Ascending aorta (tissue), 2 donors: ENCODE data around the gene TANC1. TPM values are rescaled to one million over a fixed set of nuclear protein-coding genes. Genes with fewer than 3 reads are reported as not detected.

Experiments
- DNase-seq, 2 donors: peaks; one replicate each; pipeline ENCODE4 v3.0.0-alpha.2; 2019; ENCODE audit warnings: low spot score in 2 of 2
- H3K27ac ChIP-seq, 2 donors: fragments of 200-600 bp; sonication (generic); one replicate each; pipeline ENCODE4 v1.5.1; 2016 to 2017; ENCODE audit warnings: mild to moderate bottlenecking in 1 of 2
- H3K27me3 ChIP-seq: fragments of 200-600 bp; sonication (generic); one replicate; pipeline ENCODE4 v1.5.1; 2017
- H3K36me3 ChIP-seq, 2 donors: fragments of 200-600 bp; sonication (generic); one replicate each; pipeline ENCODE4 v1.5.1; 2016
- H3K4me1 ChIP-seq, 2 donors: fragments of 200-600 bp; sonication (generic); one replicate each; pipeline ENCODE4 v1.5.1; 2016 to 2017; ENCODE audit warnings: mild to moderate bottlenecking in 1 of 2
- H3K4me3 ChIP-seq, 2 donors: fragments of 200-600 bp; sonication (generic); one replicate each; pipeline ENCODE4 v1.5.1; 2016 to 2017; ENCODE audit warnings: mild to moderate bottlenecking in 1 of 2
- H3K9me3 ChIP-seq, 2 donors: fragments of 200-600 bp; sonication (generic); one replicate each; pipeline ENCODE4 v1.5.1; 2016
- intact Hi-C: fragments of 100-400 bp; cut with DNase I; formaldehyde crosslinking; loops from one replicate; pipeline ENCODE4 v1.15.1; 2023
- total RNA-seq: library from RNA; depleted of rRNA; stranded (reverse); fragments of >200 nt; gene quantifications from one replicate; pipeline ENCODE4 v1.1.0, GENCODE V29; 2016
- TF ChIP-seq, protein P1 (sequence below), 3 experiments: fragments of 200-600 bp in 2 of 3; fragments of 450-650 bp in 1 of 3; sonication (generic) in 2 of 3; IDR thresholded peaks; one replicate each; pipeline ENCODE4 v1.5.1; 2016 to 2019; ENCODE audit warnings: antibody characterized with exemption in 3 of 3, mild to moderate bottlenecking in 1 of 3, moderate library complexity in 1 of 3

The TANC1 gene
- total RNA-seq, 1 donor from 2014 or later, result 45.4 TPM

DNA sequence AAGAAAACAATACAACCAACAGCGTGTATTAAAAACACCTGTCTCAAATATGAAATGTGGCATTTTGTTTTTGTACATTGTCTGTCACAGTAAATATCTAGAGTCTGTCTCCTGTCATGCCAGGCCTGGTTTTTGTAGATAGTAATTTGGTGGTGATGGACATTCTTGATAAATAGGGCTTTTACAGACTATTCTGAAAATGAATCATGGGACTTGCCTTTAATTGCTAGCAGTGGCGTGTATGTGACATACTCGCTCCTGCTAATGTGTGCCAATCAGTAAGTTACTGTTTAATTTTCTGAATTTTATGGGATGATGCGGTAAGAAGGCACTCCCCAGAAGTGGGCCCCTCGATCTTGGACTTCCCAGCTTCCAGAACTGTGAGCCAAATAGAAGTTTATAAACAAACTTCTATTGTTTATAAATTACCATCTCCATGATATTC is 83.7 kb downstream of the TANC1 start:
- Histone ChIP-seq H3K36me3 (no peaks in the 10 kb centered on the region), H3K9me3 (no peaks in the 10 kb centered on the region), H3K27me3 (no peaks in the 10 kb centered on the region), H3K27ac (peak overlapping the region in 1 of 2 donors; percentile 65), H3K4me3 (no peak overlapping the region), H3K4me1 (peaks cover 9 to 28% of the 10 kb centered on the region in 2 donors)
- no peak for DNase-seq
- TF ChIP-seq, protein P1, sequence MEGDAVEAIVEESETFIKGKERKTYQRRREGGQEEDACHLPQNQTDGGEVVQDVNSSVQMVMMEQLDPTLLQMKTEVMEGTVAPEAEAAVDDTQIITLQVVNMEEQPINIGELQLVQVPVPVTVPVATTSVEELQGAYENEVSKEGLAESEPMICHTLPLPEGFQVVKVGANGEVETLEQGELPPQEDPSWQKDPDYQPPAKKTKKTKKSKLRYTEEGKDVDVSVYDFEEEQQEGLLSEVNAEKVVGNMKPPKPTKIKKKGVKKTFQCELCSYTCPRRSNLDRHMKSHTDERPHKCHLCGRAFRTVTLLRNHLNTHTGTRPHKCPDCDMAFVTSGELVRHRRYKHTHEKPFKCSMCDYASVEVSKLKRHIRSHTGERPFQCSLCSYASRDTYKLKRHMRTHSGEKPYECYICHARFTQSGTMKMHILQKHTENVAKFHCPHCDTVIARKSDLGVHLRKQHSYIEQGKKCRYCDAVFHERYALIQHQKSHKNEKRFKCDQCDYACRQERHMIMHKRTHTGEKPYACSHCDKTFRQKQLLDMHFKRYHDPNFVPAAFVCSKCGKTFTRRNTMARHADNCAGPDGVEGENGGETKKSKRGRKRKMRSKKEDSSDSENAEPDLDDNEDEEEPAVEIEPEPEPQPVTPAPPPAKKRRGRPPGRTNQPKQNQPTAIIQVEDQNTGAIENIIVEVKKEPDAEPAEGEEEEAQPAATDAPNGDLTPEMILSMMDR (IDR thresholded peaks at IDR 0.05), result no peak
- intact Hi-C loops, result no loop called here

DNA sequence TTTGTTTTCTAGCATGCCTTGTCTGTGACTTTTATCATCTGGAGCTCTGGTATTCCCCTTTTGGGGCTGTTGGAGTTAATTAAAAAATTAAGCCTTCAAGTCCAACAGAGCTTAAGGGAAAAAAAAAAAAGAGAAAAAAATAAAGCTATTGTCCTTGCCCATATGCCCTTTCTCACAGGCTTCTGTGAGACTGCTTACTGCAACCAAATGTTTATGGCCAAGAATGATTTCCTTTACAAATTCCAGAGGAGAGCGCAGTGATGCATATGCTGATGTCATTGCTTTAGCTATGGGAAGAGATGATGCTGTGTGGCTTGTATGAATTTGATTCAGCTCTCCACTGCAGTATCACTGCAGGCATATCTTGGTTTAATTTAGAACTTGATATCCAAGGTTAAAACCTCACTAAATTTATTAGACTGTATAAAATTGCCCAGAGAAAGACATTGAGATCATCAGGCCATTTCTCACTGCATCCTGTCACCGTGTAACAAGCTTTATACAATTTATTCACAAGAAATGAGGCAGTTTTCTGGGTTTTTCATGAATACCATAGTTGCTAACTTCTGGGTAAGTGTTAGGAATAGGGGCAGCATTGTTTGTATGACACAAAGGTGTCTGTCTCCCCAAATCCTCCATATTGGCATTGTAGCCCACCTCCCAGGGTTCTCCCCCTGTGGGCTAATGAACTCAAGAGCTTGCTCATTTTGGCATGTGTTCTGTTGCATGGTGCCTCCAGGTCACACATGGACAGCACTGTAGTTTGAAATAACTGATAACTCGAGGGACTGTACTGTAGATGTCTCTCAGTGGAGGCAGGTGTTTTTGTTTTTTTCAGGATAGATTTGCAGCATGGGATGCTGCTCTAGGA is 85.0 kb downstream of the TANC1 start:
- no peaks in the 10 kb centered on the region for H3K9me3 ChIP-seq
- H3K27ac ChIP-seq, result no peak overlapping the region
- intact Hi-C loops, result no loop called here
- no peak overlapping the region for H3K4me3 ChIP-seq
- DNase-seq, result no peak
- TF ChIP-seq, protein P1 (IDR thresholded peaks at IDR 0.05), result no peak
- no peaks in the 10 kb centered on the region for H3K27me3 ChIP-seq
- H3K4me1 ChIP-seq, result peaks cover 4 to 17% of the 10 kb centered on the region in 2 donors
- no peaks in the 10 kb centered on the region for H3K36me3 ChIP-seq

DNA sequence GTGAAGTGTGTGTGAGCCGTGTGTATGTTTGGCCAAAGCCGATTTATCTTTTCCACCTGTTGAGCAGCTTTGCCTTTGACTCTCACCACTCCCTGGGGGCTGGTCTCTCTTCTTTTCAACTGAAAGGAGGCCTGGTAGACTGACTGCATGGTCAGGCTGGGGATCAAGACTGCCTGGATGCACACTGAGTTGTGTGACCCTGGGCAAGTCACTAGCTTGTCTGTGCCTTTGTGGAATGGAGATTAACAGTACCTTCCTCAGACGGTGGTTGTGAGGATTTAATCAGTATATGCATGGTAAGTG is 85.5 kb downstream of the TANC1 start:
- intact Hi-C loops, result no loop called here
- Histone ChIP-seq H3K27me3 (no peaks in the 10 kb centered on the region), H3K36me3 (no peaks in the 10 kb centered on the region), H3K4me1 (peaks cover 4 to 13% of the 10 kb centered on the region in 2 donors), H3K9me3 (no peaks in the 10 kb centered on the region), H3K4me3 (no peak overlapping the region), H3K27ac (no peak overlapping the region)
- TF ChIP-seq, protein P1 (IDR thresholded peaks at IDR 0.05), result no peak
- DNase-seq, result no peak

DNA sequence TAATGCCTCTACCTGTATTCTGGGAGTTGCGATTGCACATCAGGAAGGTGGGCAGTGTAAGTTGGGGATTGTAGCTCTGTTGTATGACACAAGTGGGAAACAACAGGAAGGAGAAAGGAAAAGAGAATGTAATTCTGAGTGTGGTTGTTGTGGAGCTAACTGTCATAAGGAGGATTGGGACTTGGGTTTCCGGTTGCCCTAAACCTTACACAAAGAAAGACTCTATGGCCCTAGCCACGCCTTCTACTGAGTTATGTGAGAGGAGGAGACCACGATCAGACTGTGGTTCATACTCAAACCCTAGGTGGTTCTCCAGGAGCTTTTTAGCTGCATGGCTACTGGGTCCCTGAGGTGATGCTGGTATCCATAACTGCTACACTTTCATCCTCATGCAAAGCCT is 86.5 kb downstream of the TANC1 start:
- Histone ChIP-seq H3K9me3 (no peaks in the 10 kb centered on the region), H3K27me3 (no peaks in the 10 kb centered on the region), H3K36me3 (no peaks in the 10 kb centered on the region), H3K4me3 (no peak overlapping the region), H3K27ac (no peak overlapping the region), H3K4me1 (peaks cover 0 to 13% of the 10 kb centered on the region in 2 donors)
- intact Hi-C loops, result no loop called here
- TF ChIP-seq, protein P1 (IDR thresholded peaks at IDR 0.05), result no peak
- DNase-seq, result no peak

DNA sequence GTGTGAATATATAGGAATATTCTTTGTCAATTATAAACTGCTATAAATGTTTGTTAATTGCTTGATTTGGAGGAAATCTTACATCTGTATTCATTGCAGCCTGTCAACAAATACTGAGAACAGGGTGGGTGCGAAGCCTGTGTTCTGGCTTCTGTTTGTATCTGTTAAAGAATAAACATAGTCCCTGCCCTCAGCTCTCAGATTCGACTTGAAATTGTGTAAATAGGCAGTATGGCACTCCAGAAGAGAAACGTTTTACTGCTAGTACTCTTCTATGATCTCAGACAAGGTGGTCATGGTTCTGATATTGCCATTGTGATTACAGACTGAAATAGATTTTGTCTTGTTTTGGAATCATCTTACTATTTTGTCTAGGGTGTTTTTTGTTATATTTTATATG is 92.1 kb downstream of the TANC1 start:
- TF ChIP-seq, protein P1 (IDR thresholded peaks at IDR 0.05), result no peak
- no peak overlapping the region for H3K4me3 ChIP-seq
- H3K4me1 ChIP-seq, result peaks cover 0 to 9% of the 10 kb centered on the region in 2 donors
- no peaks in the 10 kb centered on the region for H3K36me3 ChIP-seq
- no peak for DNase-seq
- H3K27ac ChIP-seq, result no peak overlapping the region
- intact Hi-C loops, result no loop called here
- H3K9me3 ChIP-seq, result no peaks in the 10 kb centered on the region
- no peaks in the 10 kb centered on the region for H3K27me3 ChIP-seq
